Stimulated activated CD8-positive, alpha-beta memory T cell treated with anti-CD3 and anti-CD28 coated beads, Interleukin-7, amount 100 ng/mL, for 24 hours (primary cell): Measurements from ENCODE around the gene ELOVL7.
"Not testable (repeated sequence)": the region's sequence is repeated elsewhere in the genome, so short reads cannot be mapped to it uniquely, and the experiment has no call there.

Experiments
- DNase-seq: peaks from one replicate; pipeline ENCODE4 v3.0.0-alpha.2; 2020; ENCODE audit warnings: low read depth

The ELOVL7 gene

GRCh38 chr5:60830581-60831127, 13.4 kb downstream of the ELOVL7 start:
- no peak for DNase-seq

- no peak for DNase-seq
Observed at GRCh38 chr5:60829490-60830266, 14.4 kb downstream of the ELOVL7 start.

GRCh38 chr5:60827201-60827600, 16.9 kb downstream of the ELOVL7 start:
- DNase-seq: no peak

DNA sequence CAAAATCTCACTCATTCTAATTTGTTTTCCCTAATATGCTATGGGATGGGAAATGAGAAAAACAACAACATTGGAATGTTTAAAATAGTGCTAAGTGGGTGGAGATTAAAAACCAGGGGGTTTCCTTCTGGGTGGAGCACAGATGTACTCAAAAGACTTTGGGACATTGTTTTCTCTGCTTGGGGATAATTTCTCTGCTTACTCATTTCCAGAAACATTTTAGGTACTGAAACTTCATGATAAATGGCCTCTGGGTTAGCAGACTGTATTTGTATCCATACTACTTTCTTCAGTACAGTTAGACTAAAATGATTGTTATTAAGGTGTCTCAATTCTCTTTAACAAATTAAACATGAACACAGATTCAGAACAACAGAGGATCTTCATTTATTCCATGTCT, 17.4 kb downstream of the ELOVL7 start:
- DNase-seq: no peak

- DNase-seq: no peak
Observed at GRCh38 chr5:60823574-60823973, 20.5 kb downstream of the ELOVL7 start.

DNA sequence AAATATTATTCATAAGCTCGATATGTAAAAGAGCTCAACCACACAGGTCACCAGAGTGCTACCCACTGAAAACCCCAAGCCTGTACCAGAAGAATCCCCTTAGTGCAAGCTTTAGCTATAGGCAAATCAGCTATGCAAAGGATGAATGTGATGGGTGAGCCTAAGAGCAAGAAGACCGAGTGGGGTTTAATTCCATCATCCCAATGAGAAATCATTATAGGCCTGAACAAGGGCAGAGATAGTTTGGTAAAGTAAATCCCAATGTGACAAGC, 21.8 kb downstream of the ELOVL7 start:
- no peak for DNase-seq

- no peak for DNase-seq
Observed at GRCh38 chr5:60821488-60822284, 22.4 kb downstream of the ELOVL7 start.

GRCh38 chr5:60820593-60821487, 23.2 kb downstream of the ELOVL7 start:
- no peak for DNase-seq

DNA sequence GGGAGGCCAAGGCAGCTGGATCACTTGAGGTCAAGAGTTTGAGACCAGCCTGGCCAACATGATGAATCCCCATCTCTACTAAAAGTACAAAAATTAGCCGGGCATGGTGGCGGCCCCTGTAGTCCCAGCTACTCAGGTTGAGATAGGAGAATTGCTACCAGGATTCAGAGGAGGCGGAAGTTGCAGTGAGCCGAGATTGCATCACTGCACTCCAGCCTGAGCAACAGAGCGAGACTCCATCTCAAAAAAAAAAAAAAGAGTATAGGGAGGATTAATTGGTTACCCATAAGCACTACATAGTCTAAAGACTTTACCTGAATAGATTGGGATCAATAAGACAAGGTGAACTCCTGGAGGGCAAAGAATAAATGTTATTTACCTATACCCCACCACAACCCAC, 27.9 kb downstream of the ELOVL7 start:
- not testable (repeated sequence) for DNase-seq

DNA sequence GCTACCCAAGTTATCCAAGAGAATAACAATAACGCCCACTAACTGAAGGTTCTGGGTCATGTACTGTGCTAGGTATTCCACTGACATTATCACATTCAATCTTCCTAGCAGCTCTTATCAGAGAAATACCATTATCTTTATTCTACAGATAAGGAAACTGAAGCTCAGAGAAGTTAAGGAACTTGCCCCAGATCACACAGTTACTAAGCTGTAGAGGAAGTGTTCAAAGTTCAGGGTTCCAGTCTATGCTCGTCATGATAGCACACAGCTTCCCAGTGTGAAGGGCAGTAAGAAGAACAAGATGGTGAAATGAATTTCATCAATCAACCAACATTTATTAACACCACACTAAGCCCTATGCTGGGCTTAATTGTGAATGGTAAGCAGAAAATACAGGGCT, 29.6 kb downstream of the ELOVL7 start:
- no peak for DNase-seq

DNA sequence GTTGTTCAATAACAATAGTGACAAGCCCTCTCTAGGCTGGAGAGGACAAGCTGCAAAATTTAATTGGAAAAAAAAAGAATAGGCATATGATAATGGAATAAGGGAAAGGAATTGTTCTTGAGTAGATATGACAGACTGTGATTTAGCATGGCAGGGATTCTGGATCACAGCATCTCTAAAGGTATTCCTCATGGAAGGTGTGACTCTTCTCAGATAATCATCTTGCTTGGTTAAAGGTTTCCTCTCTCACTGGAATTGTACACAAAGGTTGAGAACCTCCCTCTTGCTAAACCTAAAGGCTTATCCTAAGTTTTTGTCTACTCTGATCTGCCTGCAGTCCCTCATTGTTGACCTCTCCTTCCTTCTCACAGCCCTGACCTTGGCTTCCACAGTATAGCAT, 31.6 kb downstream of the ELOVL7 start:
- DNase-seq: no peak

GRCh38 chr5:60811105-60811504, 33.0 kb downstream of the ELOVL7 start:
- DNase-seq: no peak

- no peak for DNase-seq
Observed at GRCh38 chr5:60810438-60811085, 33.5 kb downstream of the ELOVL7 start.

GRCh38 chr5:60809891-60810425, 34.1 kb downstream of the ELOVL7 start:
- DNase-seq: no peak

- no peak for DNase-seq
Observed at GRCh38 chr5:60806591-60807243, 37.4 kb downstream of the ELOVL7 start.

GRCh38 chr5:60805463-60805862, 38.6 kb downstream of the ELOVL7 start:
- DNase-seq: no peak

DNA sequence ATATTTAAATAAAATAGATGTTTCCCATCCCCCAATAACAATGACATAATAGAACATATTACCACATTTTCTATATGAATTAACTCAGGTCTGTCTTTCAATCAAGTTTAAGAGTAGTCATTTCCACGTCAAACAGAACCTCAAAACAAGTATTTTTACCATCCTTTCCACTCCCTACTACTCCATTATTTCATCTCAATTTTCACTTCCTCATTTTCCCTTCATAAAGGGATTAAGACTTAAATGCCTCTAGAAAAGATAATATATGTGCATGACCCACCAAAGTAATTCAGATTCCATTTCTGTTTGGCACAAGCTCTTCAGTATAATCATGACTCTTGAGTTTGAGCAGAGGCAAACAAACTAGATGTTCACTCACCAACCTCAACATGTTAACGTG, 40.4 kb downstream of the ELOVL7 start:
- no peak for DNase-seq

GRCh38 chr5:60802986-60803385, 41.1 kb downstream of the ELOVL7 start:
- no peak for DNase-seq

DNA sequence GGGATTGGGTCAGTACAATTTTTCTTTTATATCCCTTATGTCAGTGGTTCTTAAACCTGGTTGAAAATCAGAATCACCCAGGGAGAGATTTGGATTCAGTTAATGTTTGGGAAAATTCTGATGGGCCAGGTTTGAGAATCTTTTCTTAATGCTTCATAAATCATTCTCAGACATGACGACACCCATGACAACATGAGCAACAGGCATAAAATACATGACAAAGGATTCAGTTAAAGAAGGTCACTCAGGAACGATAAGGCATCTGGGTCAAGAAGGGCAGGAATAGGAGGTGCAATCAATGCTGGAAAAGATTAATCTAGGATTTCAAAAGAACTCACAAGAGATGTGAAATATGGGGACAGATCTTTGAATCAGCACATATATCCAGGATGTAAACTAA, 41.8 kb downstream of the ELOVL7 start:
- no peak for DNase-seq

DNA sequence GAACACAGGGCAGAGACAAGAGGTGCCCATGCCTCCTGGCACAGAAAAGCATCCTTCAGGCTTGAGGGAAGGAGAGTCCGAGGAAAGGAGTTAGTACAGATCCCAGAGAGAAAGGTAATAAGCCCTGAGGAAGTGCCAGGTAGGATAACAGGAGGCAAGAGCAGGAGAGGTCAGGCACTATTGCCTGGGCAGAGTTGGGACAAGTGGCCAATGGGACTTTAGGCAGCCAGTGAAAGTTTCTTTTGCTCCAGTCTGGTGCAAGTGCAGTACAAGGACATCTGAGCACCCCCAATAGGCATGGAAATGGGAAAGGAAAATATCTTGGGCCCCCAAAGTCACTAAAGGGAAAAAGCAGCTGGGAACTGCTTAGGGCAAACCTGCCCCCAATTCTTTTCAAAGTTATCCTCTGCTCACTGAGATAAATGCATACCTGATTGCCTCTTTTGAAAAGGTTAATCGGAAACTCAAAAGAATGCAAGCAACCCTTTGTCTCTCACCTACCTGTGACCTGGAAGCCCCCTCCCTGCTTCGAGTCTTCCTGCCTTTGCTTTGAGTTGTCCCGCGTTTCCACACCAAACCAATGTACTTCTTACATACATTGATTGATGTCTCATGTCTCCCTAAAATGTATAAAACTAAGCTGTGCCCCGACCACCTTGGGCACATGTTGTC, 46.5 kb downstream of the ELOVL7 start:
- no peak for DNase-seq
